Epithelial cell of prostate (primary cell): ENCODE data around the gene RUNX1.
"Not testable (repeated sequence)": the region's sequence is repeated elsewhere in the genome, so short reads cannot be mapped to it uniquely, and the experiment has no call there.

ENCODE experiments used
- DNase-seq: peaks from one replicate; pipeline ENCODE4 v3.0.0-alpha.2; 2011; ENCODE audit warnings: low read depth, low spot score
- H3K27ac ChIP-seq: fragments of 450-650 bp; 2 replicates; pipeline ENCODE4 v1.5.1; 2017; ENCODE audit warnings: mild to moderate bottlenecking

RUNX1 gene

GRCh38 chr21:34956416-34957316, 92.4 kb downstream of the RUNX1 start:
- no peak for DNase-seq
- no peak overlapping the region for H3K27ac ChIP-seq

GRCh38 chr21:34953950-34954349, 95.2 kb downstream of the RUNX1 start:
- DNase-seq: no peak
- no peak overlapping the region for H3K27ac ChIP-seq

- DNase-seq: no peak
- no peak overlapping the region for H3K27ac ChIP-seq
Measured at GRCh38 chr21:34952701-34953100, 96.4 kb downstream of the RUNX1 start.

GRCh38 chr21:34951868-34952267, 97.2 kb downstream of the RUNX1 start:
- not testable (repeated sequence) for H3K27ac ChIP-seq, DNase-seq

- H3K27ac ChIP-seq: no peak overlapping the region
- DNase-seq: no peak
Measured at GRCh38 chr21:34950980-34951379, 98.1 kb downstream of the RUNX1 start.

- no peak overlapping the region for H3K27ac ChIP-seq
- DNase-seq: no peak
Measured at GRCh38 chr21:34949499-34949898, 99.6 kb downstream of the RUNX1 start.

GRCh38 chr21:34949030-34949429, 100.1 kb downstream of the RUNX1 start:
- DNase-seq: no peak

GRCh38 chr21:34948157-34948556, 100.9 kb downstream of the RUNX1 start:
- H3K27ac ChIP-seq: no peak overlapping the region
- no peak for DNase-seq

More at GRCh38 chr21:34949030-34949429, 100.1 kb downstream of the RUNX1 start:
- H3K27ac ChIP-seq: no peak overlapping the region

- DNase-seq: no peak
Measured at GRCh38 chr21:34946916-34947534, 102.1 kb downstream of the RUNX1 start.

GRCh38 chr21:34946385-34946840, 102.7 kb downstream of the RUNX1 start:
- H3K27ac ChIP-seq: no peak overlapping the region
- DNase-seq: no peak

More at GRCh38 chr21:34946916-34947534, 102.1 kb downstream of the RUNX1 start:
- no peak overlapping the region for H3K27ac ChIP-seq

GRCh38 chr21:34945288-34945687, 103.8 kb downstream of the RUNX1 start:
- DNase-seq: no peak
- no peak overlapping the region for H3K27ac ChIP-seq

- no peak overlapping the region for H3K27ac ChIP-seq
- no peak for DNase-seq
Measured at GRCh38 chr21:34944015-34944755, 104.9 kb downstream of the RUNX1 start.

GRCh38 chr21:34942911-34943310, 106.2 kb downstream of the RUNX1 start:
- DNase-seq: no peak
- no peak overlapping the region for H3K27ac ChIP-seq

- DNase-seq: no peak
Measured at GRCh38 chr21:34941162-34941561, 107.9 kb downstream of the RUNX1 start.

GRCh38 chr21:34939673-34940331, 109.3 kb downstream of the RUNX1 start:
- no peak for DNase-seq
- no peak overlapping the region for H3K27ac ChIP-seq

More at GRCh38 chr21:34941162-34941561, 107.9 kb downstream of the RUNX1 start:
- no peak overlapping the region for H3K27ac ChIP-seq

GRCh38 chr21:34938089-34938764, 110.9 kb downstream of the RUNX1 start:
- H3K27ac ChIP-seq: peak overlapping the region; percentile 34
- no peak for DNase-seq

- H3K27ac ChIP-seq: no peak overlapping the region
- DNase-seq: no peak
Measured at GRCh38 chr21:34936883-34937563, 112.1 kb downstream of the RUNX1 start.

GRCh38 chr21:34936371-34936789, 112.7 kb downstream of the RUNX1 start:
- H3K27ac ChIP-seq: no peak overlapping the region
- no peak for DNase-seq

GRCh38 chr21:34935898-34936297, 113.2 kb downstream of the RUNX1 start:
- DNase-seq: no peak
- no peak overlapping the region for H3K27ac ChIP-seq
